Ovary (tissue), 3 donors: ENCODE data around the gene SLC39A11.

ENCODE experiments used
- CTCF ChIP-seq, 3 donors: fragments of 450-650 bp in 2 of 3; fragments of 200-600 bp in 1 of 3; IDR thresholded peaks; one replicate each; pipeline versions ENCODE4 v1.5.1 to v1.8.0; 2016 to 2022; ENCODE audit warnings: antibody characterized with exemption in 3 of 3, mild to moderate bottlenecking in 1 of 3
- POLR2A ChIP-seq: fragments of 450-650 bp; IDR thresholded peaks from one replicate; pipeline ENCODE4 v1.6.1; 2017; ENCODE audit warnings: antibody characterized with exemption, mild to moderate bottlenecking, moderate library complexity
- donor health status: DM: no; HTN: no; CAD: no.

DNA sequence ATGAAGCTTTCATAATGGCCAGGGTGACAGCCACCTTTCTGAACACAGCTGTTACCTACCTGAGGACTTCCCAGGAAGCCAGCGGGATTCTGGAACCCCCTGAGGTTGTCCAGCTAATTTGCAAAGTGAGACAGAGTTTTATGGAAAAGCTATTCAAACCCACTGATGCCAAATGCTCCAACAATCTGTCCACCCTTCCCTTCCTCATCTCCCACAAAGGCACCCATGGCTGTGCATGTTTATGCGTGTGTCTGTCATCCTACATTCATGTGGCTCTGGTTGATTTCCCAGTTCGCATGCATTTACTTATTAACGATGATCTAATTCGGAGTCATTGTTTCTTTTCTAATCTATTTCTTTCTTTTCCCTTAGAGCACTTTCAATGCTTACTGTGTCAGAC, 217.1 kb downstream of the SLC39A11 start:
- TF ChIP-seq CTCF (IDR thresholded peaks at IDR 0.05), result no peak
- TF ChIP-seq POLR2A, result no peak
